Trophoblast cell (in vitro differentiated cells and primary cell): ENCODE data around the gene GIMAP4.
"Not testable (repeated sequence)": the region's sequence is repeated elsewhere in the genome, so short reads cannot be mapped to it uniquely, and the experiment has no call there.

Experiments used
- DNase-seq, 2 donors: peaks; one replicate each; pipeline ENCODE4 v3.0.0-alpha.2; 2016
- H2AFZ ChIP-seq: 2 replicates; pipeline ENCODE4 v1.6.1; 2013; ENCODE audit warnings: low read length, moderate library complexity, mild to moderate bottlenecking; ENCODE audit not compliant: insufficient read depth, poor library complexity
- H2AK5ac ChIP-seq: 2 replicates; pipeline ENCODE4 v1.6.1; 2013; ENCODE audit warnings: mild to moderate bottlenecking, low read length
- H2BK120ac ChIP-seq: 2 replicates; pipeline ENCODE4 v1.6.1; 2013; ENCODE audit warnings: low read length, mild to moderate bottlenecking, moderate library complexity; ENCODE audit not compliant: insufficient read depth, poor library complexity
- H2BK12ac ChIP-seq: 2 replicates; pipeline ENCODE4 v1.6.1; 2013; ENCODE audit warnings: mild to moderate bottlenecking, low read length, moderate library complexity
- H2BK5ac ChIP-seq: 2 replicates; pipeline ENCODE4 v1.6.1; 2013; ENCODE audit warnings: low read length, low read depth, moderate library complexity, mild to moderate bottlenecking; ENCODE audit not compliant: poor library complexity
- H3K14ac ChIP-seq: 2 replicates; pipeline ENCODE4 v1.6.1; 2013; ENCODE audit warnings: mild to moderate bottlenecking, low read length
- H3K18ac ChIP-seq: 2 replicates; pipeline ENCODE4 v1.6.1; 2013; ENCODE audit warnings: mild to moderate bottlenecking, low read length
- H3K23ac ChIP-seq: 2 replicates; pipeline ENCODE4 v1.6.1; 2013; ENCODE audit warnings: low read length
- H3K27ac ChIP-seq: 2 replicates; pipeline ENCODE4 v1.5.1; 2013; ENCODE audit warnings: low read depth, mild to moderate bottlenecking, inconsistent platforms, low read length, moderate library complexity
- H3K27me3 ChIP-seq: 2 replicates; pipeline ENCODE4 v1.6.1; 2013; ENCODE audit warnings: inconsistent platforms, mild to moderate bottlenecking, low read length, moderate library complexity; ENCODE audit not compliant: insufficient read depth
- H3K36me3 ChIP-seq, 2 experiments: 1 replicate in 1 of 2; 2 replicates in 1 of 2; pipeline ENCODE4 v1.6.1; 2013; ENCODE audit warnings: low read length in 2 of 2, mild to moderate bottlenecking in 2 of 2, moderate library complexity in 1 of 2; ENCODE audit not compliant: insufficient read depth in 2 of 2, control insufficient read depth in 1 of 2
- H3K4ac ChIP-seq: 2 replicates; pipeline ENCODE4 v1.6.1; 2013; ENCODE audit warnings: low read depth, mild to moderate bottlenecking, low read length, moderate library complexity
- H3K4me1 ChIP-seq, 2 experiments: 1 replicate in 1 of 2; 2 replicates in 1 of 2; pipeline ENCODE4 v1.6.1; 2013; ENCODE audit warnings: low read length in 2 of 2, mild to moderate bottlenecking in 2 of 2, moderate library complexity in 1 of 2; ENCODE audit not compliant: insufficient read depth in 2 of 2, control insufficient read depth in 1 of 2
- H3K4me2 ChIP-seq: 2 replicates; pipeline ENCODE4 v1.6.1; 2013; ENCODE audit warnings: inconsistent platforms, mild to moderate bottlenecking, low read length, moderate library complexity
- H3K4me3 ChIP-seq: 2 replicates; pipeline ENCODE4 v1.5.1; 2013; ENCODE audit warnings: mild to moderate bottlenecking, low read depth, low read length, inconsistent platforms
- H3K79me1 ChIP-seq: one replicate; pipeline ENCODE4 v1.6.1; 2013; ENCODE audit warnings: low read length
- H3K79me2 ChIP-seq: 2 replicates; pipeline ENCODE4 v1.6.1; 2013; ENCODE audit warnings: low read length, mild to moderate bottlenecking; ENCODE audit not compliant: control insufficient read depth, insufficient read depth, poor library complexity
- H3K9ac ChIP-seq: 2 replicates; pipeline ENCODE4 v1.6.1; 2013; ENCODE audit warnings: mild to moderate bottlenecking, low read length
- H3K9me3 ChIP-seq: 2 replicates; pipeline ENCODE4 v1.6.1; 2013; ENCODE audit warnings: low read depth, mild to moderate bottlenecking, control low read depth, inconsistent platforms, low read length; ENCODE audit not compliant: insufficient read depth
- H4K12ac ChIP-seq: 2 replicates; pipeline ENCODE4 v1.6.1; 2013; ENCODE audit warnings: low read depth, mild to moderate bottlenecking, low read length, moderate library complexity
- H4K8ac ChIP-seq: 2 replicates; pipeline ENCODE4 v1.6.1; 2013; ENCODE audit warnings: low read depth, mild to moderate bottlenecking, low read length, moderate library complexity
- H4K91ac ChIP-seq: one replicate; pipeline ENCODE4 v1.6.1; 2013; ENCODE audit warnings: low read depth, mild to moderate bottlenecking, low read length, moderate library complexity
- WGBS: extraction: QIAGEN DNeasy Blood & Tissue Kit; methylation state at CpG from one replicate; pipeline ENCODE4 v1.1.7; 2013; ENCODE audit warnings: missing lambda C conversion rate; ENCODE audit not compliant: insufficient read length, insufficient coverage; ENCODE audit errors: extremely low coverage; 5-methylcytosine and 5-hydroxymethylcytosine counted together

GIMAP4 gene

DNA sequence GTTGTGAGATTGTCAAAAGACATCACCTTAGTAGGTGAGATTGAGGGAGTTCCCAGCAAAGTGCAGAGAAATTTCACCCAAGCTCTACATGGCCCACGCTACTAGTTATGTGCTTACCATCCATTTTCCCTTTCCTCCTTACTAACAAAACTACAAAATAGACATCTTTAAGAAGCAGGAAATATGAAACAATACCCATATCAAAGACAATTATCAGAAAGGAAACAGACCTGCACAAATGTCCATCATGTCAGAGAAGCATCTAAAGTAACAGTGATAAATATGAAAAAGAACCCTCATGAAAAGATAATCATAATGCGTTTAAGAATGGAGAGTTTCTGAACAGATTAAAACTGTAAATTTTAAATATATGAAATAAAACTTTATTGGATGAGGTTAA, 28.2 kb downstream of the GIMAP4 start:
- no peak overlapping the region for H3K23ac ChIP-seq
- no peak overlapping the region for H3K4ac ChIP-seq
- H2BK5ac ChIP-seq, result no peak overlapping the region
- H2AK5ac ChIP-seq, result no peak overlapping the region
- H3K27me3 ChIP-seq, result no peaks in the 10 kb centered on the region
- no peak overlapping the region for H2BK12ac ChIP-seq
- H3K18ac ChIP-seq, result no peak overlapping the region
- H4K8ac ChIP-seq, result no peak overlapping the region
- H3K36me3 ChIP-seq, result no peaks in the 10 kb centered on the region
- no peaks in the 10 kb centered on the region for H3K4me1 ChIP-seq
- no peaks in the 10 kb centered on the region for H3K79me2 ChIP-seq
- no peak for DNase-seq
- H3K4me2 ChIP-seq, result no peak overlapping the region
- no peak overlapping the region for H3K14ac ChIP-seq
- H2BK120ac ChIP-seq, result no peak overlapping the region
- no peak overlapping the region for H4K12ac ChIP-seq
- no peak overlapping the region for H3K9ac ChIP-seq
- H3K9me3 ChIP-seq, result peaks cover 9% of the 10 kb centered on the region
- H2AFZ ChIP-seq, result no peak overlapping the region
- no peaks in the 10 kb centered on the region for H3K79me1 ChIP-seq
- no peak overlapping the region for H3K27ac ChIP-seq
- no CpG with 5 or more reads among the region's 2 CpGs for WGBS
- no peak overlapping the region for H4K91ac ChIP-seq
- no peak overlapping the region for H3K4me3 ChIP-seq

DNA sequence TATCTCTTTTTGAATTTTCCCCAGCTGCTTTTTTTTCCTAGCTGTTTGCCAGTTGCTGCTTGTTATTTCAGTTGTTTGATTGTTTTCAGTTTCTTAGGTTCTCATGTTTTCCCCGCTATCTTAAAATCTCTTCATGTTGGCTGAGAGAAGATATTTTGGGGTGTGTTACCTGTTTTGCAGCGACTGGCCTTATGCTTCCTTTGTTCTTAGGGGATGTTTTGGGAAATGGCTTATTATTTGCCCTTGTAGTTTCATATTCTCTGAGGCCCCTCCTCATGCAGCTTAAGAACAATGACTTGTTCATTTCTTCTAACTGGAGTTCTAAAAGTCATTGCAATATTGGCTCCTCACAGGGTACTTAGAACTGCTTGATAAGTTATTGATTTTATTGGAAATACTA, 36.4 kb downstream of the GIMAP4 start:
- no CpG with 5 or more reads among the region's 2 CpGs for WGBS
- not testable (repeated sequence) for H3K18ac ChIP-seq, H3K27me3 ChIP-seq, H2BK120ac ChIP-seq, H3K4me2 ChIP-seq, H2AFZ ChIP-seq, H3K79me1 ChIP-seq, H2BK5ac ChIP-seq, H3K27ac ChIP-seq, H2BK12ac ChIP-seq, H3K79me2 ChIP-seq, H3K4ac ChIP-seq, H3K4me3 ChIP-seq, H4K8ac ChIP-seq, DNase-seq, H3K36me3 ChIP-seq, H3K4me1 ChIP-seq, H4K12ac ChIP-seq, H3K14ac ChIP-seq, H2AK5ac ChIP-seq, H3K9me3 ChIP-seq, H3K23ac ChIP-seq, H3K9ac ChIP-seq, H4K91ac ChIP-seq

DNA sequence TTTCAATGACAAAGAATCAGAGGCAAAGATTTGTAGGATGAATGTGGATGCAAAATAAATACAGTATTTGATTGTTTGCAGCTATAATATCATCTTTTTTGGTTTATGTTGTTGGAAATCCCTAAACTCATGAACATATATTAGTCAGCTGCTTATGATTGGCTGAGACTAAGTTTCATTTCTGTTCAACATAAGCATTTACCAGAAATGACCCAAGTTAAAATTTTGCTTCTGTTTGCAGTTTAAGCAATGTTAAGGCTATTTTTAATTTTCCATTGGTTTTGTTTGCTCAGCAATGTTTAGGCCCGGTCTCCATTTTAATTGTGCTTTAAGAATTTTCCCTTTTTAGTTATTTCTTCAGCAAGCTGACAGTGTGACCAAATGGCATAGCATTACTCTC, 43.0 kb downstream of the GIMAP4 start:
- Histone ChIP-seq H3K23ac (no peak overlapping the region), H2BK5ac (no peak overlapping the region), H3K4me1 (no peaks in the 10 kb centered on the region), H3K27ac (no peak overlapping the region), H3K4ac (no peak overlapping the region), H3K36me3 (no peaks in the 10 kb centered on the region), H2BK12ac (no peak overlapping the region), H3K27me3 (no peaks in the 10 kb centered on the region), H3K4me3 (no peak overlapping the region), H3K9me3 (no peaks in the 10 kb centered on the region), H2BK120ac (no peak overlapping the region), H3K9ac (no peak overlapping the region), H3K79me2 (no peaks in the 10 kb centered on the region), H3K14ac (no peak overlapping the region), H4K8ac (no peak overlapping the region), H2AFZ (no peak overlapping the region), H3K18ac (no peak overlapping the region), H4K91ac (no peak overlapping the region), H3K79me1 (no peaks in the 10 kb centered on the region), H2AK5ac (no peak overlapping the region), H3K4me2 (no peak overlapping the region), H4K12ac (no peak overlapping the region)
- no CpG with 5 or more reads among the region's 1 CpG for WGBS
- DNase-seq, result no peak

DNA sequence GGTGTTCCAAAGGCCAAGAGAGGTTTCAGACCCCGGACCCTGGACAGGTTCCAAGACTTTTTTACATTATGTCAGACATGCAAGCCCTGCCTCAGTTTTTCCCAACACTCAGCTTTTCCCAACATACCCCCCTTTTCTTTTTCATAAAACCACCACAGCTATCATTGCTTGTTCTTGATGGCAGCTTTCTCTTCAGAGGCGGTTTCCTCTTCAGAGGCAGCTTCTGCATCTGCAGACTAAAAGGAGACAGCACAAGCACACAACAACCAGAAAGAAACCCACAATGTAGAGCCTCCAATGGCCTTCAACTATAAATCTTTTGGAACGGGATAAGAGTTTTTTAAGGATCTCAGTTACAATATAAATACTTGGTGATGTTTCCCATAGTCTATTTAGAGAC, 45.7 kb downstream of the GIMAP4 start:
- Histone ChIP-seq H3K79me2 (no peaks in the 10 kb centered on the region), H4K91ac (no peak overlapping the region), H3K23ac (no peak overlapping the region), H3K4me3 (no peak overlapping the region), H2AK5ac (no peak overlapping the region), H3K4ac (no peak overlapping the region), H3K9ac (no peak overlapping the region), H3K27me3 (no peaks in the 10 kb centered on the region), H3K36me3 (no peaks in the 10 kb centered on the region), H2BK12ac (no peak overlapping the region), H3K9me3 (no peaks in the 10 kb centered on the region), H2BK5ac (no peak overlapping the region), H2AFZ (no peak overlapping the region), H4K8ac (no peak overlapping the region), H3K18ac (no peak overlapping the region), H3K4me1 (no peaks in the 10 kb centered on the region), H3K27ac (no peak overlapping the region), H2BK120ac (no peak overlapping the region), H3K79me1 (no peaks in the 10 kb centered on the region), H3K14ac (no peak overlapping the region), H3K4me2 (no peak overlapping the region), H4K12ac (no peak overlapping the region)
- no peak for DNase-seq
- WGBS, result no CpG with 5 or more reads among the region's 3 CpGs
